Tibial nerve (tissue), 3 donors: ENCODE results near the gene LMCD1.

Experiments used
- CTCF ChIP-seq, 5 experiments: fragments of 200-600 bp in 3 of 5; fragments of 450-650 bp in 2 of 5; sonication (generic) in 3 of 5; IDR thresholded peaks; one replicate each; pipeline ENCODE4 v1.5.1; 2016 to 2019; ENCODE audit warnings: antibody characterized with exemption in 5 of 5, mild to moderate bottlenecking in 3 of 5, moderate library complexity in 2 of 5
- POLR2A ChIP-seq, 2 donors: fragments of 450-650 bp; IDR thresholded peaks; one replicate each; pipeline ENCODE4 v1.6.1; 2017; ENCODE audit warnings: antibody characterized with exemption in 2 of 2, mild to moderate bottlenecking in 2 of 2, moderate library complexity in 2 of 2

DNA sequence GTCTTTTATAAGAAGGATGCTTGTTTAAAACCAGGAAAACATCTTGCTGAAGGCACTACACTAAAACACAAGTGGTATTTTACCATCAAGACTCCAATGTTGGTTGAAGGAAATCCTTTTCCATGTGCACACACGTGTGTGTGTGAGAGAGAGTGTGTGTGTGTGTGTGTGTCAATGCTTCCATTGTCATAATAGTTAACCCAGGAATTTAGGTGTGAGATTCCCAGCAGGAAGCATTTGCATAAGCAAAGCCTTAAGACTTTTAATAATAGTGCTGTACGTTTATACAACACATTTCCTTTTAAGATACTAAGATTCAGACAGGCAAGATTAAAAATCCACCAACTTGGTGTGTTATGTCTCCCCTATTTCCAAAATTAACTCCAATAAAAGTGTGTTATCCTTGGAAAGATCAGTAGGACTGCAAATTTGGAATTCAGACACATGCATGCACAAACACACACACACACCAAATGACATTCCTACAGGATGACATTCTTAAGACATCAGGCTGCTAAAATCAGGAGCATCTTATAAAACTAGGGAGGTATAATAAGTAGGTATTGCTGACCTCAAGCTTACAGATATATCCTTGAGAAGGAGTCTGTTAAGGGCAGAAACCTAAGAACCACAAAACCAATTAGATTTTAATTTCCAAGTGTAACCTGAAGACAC lies 18.3 kb downstream of the LMCD1 start:
- TF ChIP-seq CTCF (IDR thresholded peaks at IDR 0.05): no peak
- no peak for TF ChIP-seq POLR2A (IDR thresholded peaks at IDR 0.05)
